Pancreas (tissue), 10 donors: ENCODE measurements around the gene COL16A1. TPM values are rescaled to one million over a fixed set of nuclear protein-coding genes. Genes with fewer than 3 reads are reported as not detected.

Experiments
- ATAC-seq, 4 donors: fragments of 200-7000 bp; cut with Tn5 transposase; one replicate each; pipeline versions ENCODE4 v1.8.0 to v1.9.1; 2020; ENCODE audit warnings: mild to moderate bottlenecking in 4 of 4, moderate library complexity in 4 of 4
- DNase-seq, 6 donors: peaks; one replicate each; pipeline ENCODE4 v3.0.0-alpha.2; 2020
- FAIRE-seq: peaks from 2 replicates; lab custom pipeline; 2012; peaks lifted over from hg19 to GRCh38; lab: Jason Lieb, UNC
- H3K27ac ChIP-seq, 4 donors: fragments of 200-600 bp; sonication (generic); 1 replicate in 3 of 4; 2 replicates in 1 of 4; pipeline versions ENCODE4 v1.5.0 to v1.8.0; 2020
- H3K27me3 ChIP-seq, 4 donors: fragments of 200-600 bp; one replicate each; pipeline ENCODE4 v1.8.0; 2021
- H3K36me3 ChIP-seq, 3 donors: fragments of 200-600 bp; sonication (generic) in 1 of 3; one replicate each; pipeline versions ENCODE4 v1.5.0 to v1.8.0; 2020 to 2021
- H3K4me1 ChIP-seq, 3 donors: fragments of 200-600 bp; one replicate each; pipeline ENCODE4 v1.8.0; 2021
- H3K4me3 ChIP-seq, 4 donors: fragments of 200-600 bp; sonication (generic) in 2 of 4; one replicate each; pipeline versions ENCODE4 v1.5.0 to v1.8.0; 2020 to 2021
- H3K9me3 ChIP-seq, 4 donors: fragments of 200-600 bp; one replicate each; pipeline ENCODE4 v1.8.0; 2021
- WGBS, 2 donors: extraction: QIAGEN DNeasy Blood & Tissue Kit; methylation state at CpG; one replicate each; pipeline ENCODE4 v1.1.7; 2013; 5-methylcytosine and 5-hydroxymethylcytosine counted together
- intact Hi-C, 3 donors: fragments of 100-400 bp; cut with DNase I; formaldehyde crosslinking; loops; one replicate each; pipeline versions ENCODE4 v1.11.1 to v1.14.2; 2022
- polyA plus RNA-seq, 2 donors: library from polyadenylated mRNA; stranded (reverse); fragments of 200-250 nt; gene quantifications; one replicate each; pipeline ENCODE4 v1.2.3, GENCODE V29; 2013
- total RNA-seq, 6 donors: library from RNA; stranded (reverse); fragmentation: NEBNext Ultra II Directional in 4 of 6; extraction: Animal tissue kit (Norgen Biotek cat#: 25700) in 4 of 6; gene quantifications; one replicate each; pipeline versions ENCODE4 v1.2.1 to v1.2.4, GENCODE V29; 2021 to 2023
- TF ChIP-seq, protein P1 (sequence below), 4 donors: fragments of 200-600 bp; sonication (generic) in 3 of 4; IDR thresholded peaks; one replicate each; pipeline versions ENCODE4 v1.5.0 to v1.8.0; 2021; ENCODE audit warnings: antibody characterized with exemption in 4 of 4
- donor health status: healthy with polysubstance abuse.
- donor health status: DM: no; HTN: no; CAD: no; lungs with moderate emphysema.
- donor health status: DM: no; HTN: no; CAD: no.
- donor health status: control.
- donor health status: control.
- donor health status: Bipolar disorder and iron deficiency.
- donor health status: DM: yes; HTN: yes; CAD: no.
- donor health status: DM: no; HTN: no; CAD: no.
- donor health status: DM: no; HTN: no; CAD: no.
- donor health status: DM: yes; HTN: yes; CAD: no.

COL16A1 gene
- total and polyA plus RNA-seq, 8 donors = 3.3 to 26.7 (median 11.2) TPM

DNA sequence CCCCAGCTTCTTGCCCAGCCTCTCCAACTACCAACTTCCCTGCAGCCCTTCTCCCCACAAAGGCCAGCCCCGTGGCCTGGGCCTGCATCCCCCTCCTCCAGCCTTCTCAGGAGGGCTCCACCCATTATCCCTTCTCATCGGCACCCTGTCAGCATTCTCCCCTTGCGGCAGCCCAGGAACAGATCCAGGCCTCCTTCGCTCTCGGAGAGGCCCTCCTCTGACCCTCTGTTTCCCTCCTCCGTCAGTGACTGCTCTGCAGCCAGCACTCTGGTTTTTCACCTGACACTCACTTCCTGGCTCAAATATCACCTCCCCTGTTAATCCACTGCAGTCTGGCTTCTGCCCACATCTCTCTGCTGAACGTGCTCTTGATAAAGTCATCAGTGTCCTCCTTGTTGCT is 42.9 kb upstream of the COL16A1 start:
- Histone ChIP-seq H3K4me3 (no peak overlapping the region), H3K9me3 (no peaks in the 10 kb centered on the region), H3K36me3 (no peaks in the 10 kb centered on the region), H3K4me1 (no peaks in the 10 kb centered on the region), H3K27ac (no peak overlapping the region), H3K27me3 (no peaks in the 10 kb centered on the region)
- ATAC-seq = no peak
- TF ChIP-seq, protein P1, sequence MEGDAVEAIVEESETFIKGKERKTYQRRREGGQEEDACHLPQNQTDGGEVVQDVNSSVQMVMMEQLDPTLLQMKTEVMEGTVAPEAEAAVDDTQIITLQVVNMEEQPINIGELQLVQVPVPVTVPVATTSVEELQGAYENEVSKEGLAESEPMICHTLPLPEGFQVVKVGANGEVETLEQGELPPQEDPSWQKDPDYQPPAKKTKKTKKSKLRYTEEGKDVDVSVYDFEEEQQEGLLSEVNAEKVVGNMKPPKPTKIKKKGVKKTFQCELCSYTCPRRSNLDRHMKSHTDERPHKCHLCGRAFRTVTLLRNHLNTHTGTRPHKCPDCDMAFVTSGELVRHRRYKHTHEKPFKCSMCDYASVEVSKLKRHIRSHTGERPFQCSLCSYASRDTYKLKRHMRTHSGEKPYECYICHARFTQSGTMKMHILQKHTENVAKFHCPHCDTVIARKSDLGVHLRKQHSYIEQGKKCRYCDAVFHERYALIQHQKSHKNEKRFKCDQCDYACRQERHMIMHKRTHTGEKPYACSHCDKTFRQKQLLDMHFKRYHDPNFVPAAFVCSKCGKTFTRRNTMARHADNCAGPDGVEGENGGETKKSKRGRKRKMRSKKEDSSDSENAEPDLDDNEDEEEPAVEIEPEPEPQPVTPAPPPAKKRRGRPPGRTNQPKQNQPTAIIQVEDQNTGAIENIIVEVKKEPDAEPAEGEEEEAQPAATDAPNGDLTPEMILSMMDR (IDR thresholded peaks at IDR 0.05) = no peak
- FAIRE-seq = no peak
- no peak for DNase-seq
- 71 to 76% methylated on average over 7 of the region's 7 CpGs for WGBS, 2 donors
- intact Hi-C loops = no loop called here

DNA sequence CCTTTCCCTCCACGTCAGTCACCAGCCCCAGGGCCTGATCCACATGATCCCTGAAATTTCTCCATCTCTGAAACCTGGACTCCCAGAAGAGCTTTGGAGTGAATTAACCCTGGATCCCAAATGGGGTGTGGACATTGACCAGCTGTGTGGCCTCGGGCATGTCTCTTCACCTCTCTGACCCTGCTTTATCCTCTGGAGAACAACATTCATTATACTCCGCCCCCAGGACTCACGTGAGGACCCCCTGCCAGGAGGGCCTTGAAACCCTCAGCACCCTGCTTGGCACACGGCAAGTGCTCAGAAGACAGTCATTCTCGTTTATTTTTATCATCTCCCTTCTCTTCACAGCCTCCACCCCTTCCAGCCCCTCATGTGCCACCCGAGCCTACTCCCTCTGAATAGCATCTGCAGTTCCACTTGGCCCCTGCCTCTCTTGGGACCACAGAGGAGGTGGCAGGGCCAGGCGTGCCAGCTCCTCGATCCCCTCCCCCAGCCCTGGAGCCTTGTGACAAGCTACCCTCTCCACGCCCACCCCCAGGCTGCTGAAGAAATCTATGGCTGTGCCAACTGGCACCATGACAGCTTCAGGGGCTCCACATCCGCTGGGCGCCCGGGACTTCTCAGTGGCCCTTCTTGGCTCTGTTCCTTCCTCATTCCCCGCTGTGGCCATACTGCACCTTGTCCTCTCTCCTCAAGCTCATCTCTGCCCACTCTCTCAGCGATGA is 42.3 kb upstream of the COL16A1 start:
- WGBS, 2 donors = 55 to 68% methylated on average over 15 of the region's 15 CpGs
- TF ChIP-seq, protein P1 (IDR thresholded peaks at IDR 0.05) = peak in 1 of 4 donors; percentile 5
- no peaks in the 10 kb centered on the region for H3K36me3 ChIP-seq
- no peaks in the 10 kb centered on the region for H3K4me1 ChIP-seq
- no peaks in the 10 kb centered on the region for H3K27me3 ChIP-seq
- intact Hi-C loops = no loop called here
- H3K27ac ChIP-seq = no peak overlapping the region
- DNase-seq (no peak), ATAC-seq (no peak), FAIRE-seq (no peak)
- H3K4me3 ChIP-seq = no peak overlapping the region
- H3K9me3 ChIP-seq = no peaks in the 10 kb centered on the region

DNA sequence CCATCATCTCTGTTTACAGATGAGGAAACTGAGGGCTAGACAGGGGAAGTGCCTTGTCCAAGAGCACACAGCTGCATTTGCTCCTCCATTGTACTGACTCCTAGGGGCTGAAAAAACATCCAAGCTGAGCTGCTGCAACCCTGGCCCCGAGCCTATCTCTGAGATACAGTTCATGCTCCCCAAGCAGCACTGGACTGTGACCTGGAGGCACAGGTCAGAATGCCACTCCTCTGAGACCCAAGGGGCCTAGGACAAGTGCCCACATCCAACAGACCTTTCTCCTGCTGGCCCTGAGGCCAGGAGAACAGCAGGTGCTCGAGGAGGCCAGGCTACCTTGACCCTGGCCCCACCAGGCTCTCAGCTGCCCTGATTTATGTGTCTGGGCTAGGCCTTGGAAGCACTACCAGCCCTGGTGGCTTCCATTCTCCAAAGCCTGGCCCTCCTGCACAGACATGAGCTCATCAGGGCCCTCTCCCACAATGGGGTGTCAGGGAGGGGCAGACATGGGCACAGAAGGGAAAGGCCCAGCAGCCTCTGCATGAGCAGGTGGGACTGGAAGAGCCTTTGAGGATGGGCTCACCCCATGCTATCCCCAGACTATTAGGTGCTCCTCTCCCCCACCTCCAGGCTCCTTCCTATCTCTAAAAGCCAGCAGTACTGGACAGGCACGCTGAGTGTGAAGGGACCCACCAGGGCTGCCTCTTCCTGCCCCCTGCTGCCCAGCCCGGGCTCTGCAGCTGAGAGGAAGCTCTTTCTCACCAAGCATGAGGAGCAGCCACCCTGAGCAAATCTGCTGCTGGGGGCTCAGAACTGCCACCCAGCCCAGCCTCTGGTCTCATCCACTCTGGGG is 41.5 kb upstream of the COL16A1 start:
- H3K27ac ChIP-seq = no peak overlapping the region
- H3K36me3 ChIP-seq = no peaks in the 10 kb centered on the region
- FAIRE-seq (no peak), DNase-seq (peak in 4 of 6 donors; percentile 64 to 80 (median 71)), ATAC-seq (peak; percentile 70 to 92 (median 84))
- intact Hi-C loops = no loop called here
- H3K4me1 ChIP-seq = no peaks in the 10 kb centered on the region
- TF ChIP-seq, protein P1 (IDR thresholded peaks at IDR 0.05) = peak; percentile 39 to 60 (median 52)
- H3K27me3 ChIP-seq = no peaks in the 10 kb centered on the region
- no peaks in the 10 kb centered on the region for H3K9me3 ChIP-seq
- no peak overlapping the region for H3K4me3 ChIP-seq
- WGBS, 2 donors = 44 to 45% methylated on average over 4 of the region's 4 CpGs

DNA sequence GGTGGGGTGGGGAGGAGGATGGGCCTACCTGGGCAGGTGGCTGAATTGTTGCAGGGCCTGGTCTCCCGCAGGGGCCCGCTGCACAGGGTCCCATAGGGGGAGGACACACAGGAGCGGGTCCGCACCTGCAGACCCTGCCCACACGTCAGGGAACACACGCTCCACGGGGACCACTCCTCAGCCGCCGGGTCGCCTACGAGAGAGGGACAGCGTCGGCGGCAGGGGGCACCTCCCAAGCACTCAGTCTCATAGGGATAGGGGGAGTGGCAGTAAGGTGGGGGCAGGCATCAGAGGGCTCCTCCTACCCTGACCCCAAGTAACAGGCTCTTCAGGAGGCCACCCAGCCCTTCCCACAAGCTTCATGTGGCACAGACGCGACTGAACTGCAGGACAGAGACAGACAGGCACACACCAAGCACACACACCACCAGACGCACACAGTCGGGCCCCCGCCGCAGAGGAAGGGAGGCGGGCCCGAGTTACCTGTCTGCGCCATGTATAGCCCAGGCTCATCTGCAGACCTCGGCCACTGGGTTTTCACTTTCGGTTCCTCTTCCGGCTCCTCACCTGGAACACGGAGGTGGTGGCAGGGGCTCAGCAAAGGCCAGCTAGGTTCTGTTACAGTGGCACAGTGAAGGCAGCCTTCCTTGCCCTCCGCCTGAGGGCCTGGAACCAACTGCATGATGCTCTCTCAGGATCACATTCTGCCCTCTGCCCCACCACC is 40.5 kb upstream of the COL16A1 start:
- TF ChIP-seq, protein P1 (IDR thresholded peaks at IDR 0.05) = no peak
- H3K4me3 ChIP-seq = no peak overlapping the region
- FAIRE-seq = no peak
- no peak for DNase-seq
- intact Hi-C loops = no loop called here
- no peaks in the 10 kb centered on the region for H3K36me3 ChIP-seq
- no peaks in the 10 kb centered on the region for H3K9me3 ChIP-seq
- no peak overlapping the region for H3K27ac ChIP-seq
- H3K27me3 ChIP-seq = no peaks in the 10 kb centered on the region
- 88 to 94% methylated on average over 28 of the region's 28 CpGs for WGBS, 2 donors
- ATAC-seq = no peak
- no peaks in the 10 kb centered on the region for H3K4me1 ChIP-seq
